ENCODE results near the gene EAPP.

The EAPP gene

GRCh38 chr14:34474187-34474679 is 65.3 kb downstream of the EAPP start:
- Mint-ChIP-seq H3K27ac (no peak overlapping the region), H3K9me3 (no peaks in the 10 kb centered on the region), H3K4me1 (no peaks in the 10 kb centered on the region), H3K36me3 (ENCODE audit: low read depth) (no peaks in the 10 kb centered on the region), H3K4me3 (no peak overlapping the region), H3K27me3 (ENCODE audit: low read depth) (no peaks in the 10 kb centered on the region)
- no peak for TF ChIP-seq CTCF (IDR thresholded peaks at IDR 0.05; ENCODE audit: unreplicated experiment in 3 of 3)

- no peaks in the 10 kb centered on the region for H3K27me3 Mint-ChIP-seq (ENCODE audit: low read depth)
- no peak for TF ChIP-seq CTCF (IDR thresholded peaks at IDR 0.05; ENCODE audit: unreplicated experiment in 3 of 3)
These were observed 66.7 kb downstream of the EAPP start for GRCh38 chr14:34472706-34473279.

GRCh38 chr14:34470319-34470718 is 69.2 kb downstream of the EAPP start:
- Mint-ChIP-seq H3K4me1 (no peaks in the 10 kb centered on the region), H3K4me3 (no peak overlapping the region), H3K9me3 (no peaks in the 10 kb centered on the region), H3K36me3 (ENCODE audit: low read depth) (no peaks in the 10 kb centered on the region), H3K27ac (no peak overlapping the region), H3K27me3 (ENCODE audit: low read depth) (no peaks in the 10 kb centered on the region)
- no peak for TF ChIP-seq CTCF (IDR thresholded peaks at IDR 0.05; ENCODE audit: unreplicated experiment in 3 of 3)

More at GRCh38 chr14:34472706-34473279, 66.7 kb downstream of the EAPP start:
- Mint-ChIP-seq H3K9me3 (no peaks in the 10 kb centered on the region), H3K4me3 (no peak overlapping the region), H3K4me1 (no peaks in the 10 kb centered on the region), H3K27ac (no peak overlapping the region), H3K36me3 (ENCODE audit: low read depth) (no peaks in the 10 kb centered on the region)

GRCh38 chr14:34466691-34467090 is 72.8 kb downstream of the EAPP start:
- TF ChIP-seq CTCF (IDR thresholded peaks at IDR 0.05; ENCODE audit: unreplicated experiment in 3 of 3): no peak
- Mint-ChIP-seq H3K4me3 (no peak overlapping the region), H3K9me3 (no peaks in the 10 kb centered on the region), H3K27me3 (ENCODE audit: low read depth) (no peaks in the 10 kb centered on the region), H3K27ac (no peak overlapping the region), H3K4me1 (no peaks in the 10 kb centered on the region), H3K36me3 (ENCODE audit: low read depth) (no peaks in the 10 kb centered on the region)

Measured in nephron (organoid).